DMS53 (cell line): ENCODE results near the gene SSC5D.
A peak's percentile ranks its signal among the peaks of the same experiment; 100 is the strongest.

Experiments used
- DNase-seq: peaks from one replicate; lab custom pipeline; 2025; lab: John Stamatoyannopoulos, UW

The SSC5D gene

GRCh38 chr19:55455576-55456235 is 32.5 kb upstream of the SSC5D start:
- no peak for DNase-seq

GRCh38 chr19:55456347-55456746 is 31.9 kb upstream of the SSC5D start:
- no peak for DNase-seq

- no peak for DNase-seq
Measured at GRCh38 chr19:55457683-55458457, 30.4 kb upstream of the SSC5D start.

- no peak for DNase-seq
Measured at GRCh38 chr19:55459551-55459949, 28.7 kb upstream of the SSC5D start.

- DNase-seq = peak; percentile 43
Measured at GRCh38 chr19:55459950-55460657, 28.1 kb upstream of the SSC5D start.

GRCh38 chr19:55460670-55461258 is 27.5 kb upstream of the SSC5D start:
- DNase-seq = peak; percentile 66

GRCh38 chr19:55461259-55461973 is 26.8 kb upstream of the SSC5D start, which contains the start of gene ISOC2:
Gene ISOC2 (minus strand): TSS chr19:55461642. CDS start chr19:55456486, 5,156 bp downstream.
- peak; percentile 100 for DNase-seq

GRCh38 chr19:55461974-55462626 is 26.1 kb upstream of the SSC5D start:
- DNase-seq = peak; percentile 63

- peak; percentile 28 for DNase-seq
Measured at GRCh38 chr19:55462722-55463121, 25.5 kb upstream of the SSC5D start.

- DNase-seq = peak; percentile 24
Measured at GRCh38 chr19:55463583-55464031, 24.6 kb upstream of the SSC5D start.

GRCh38 chr19:55464039-55464661 is 24.1 kb upstream of the SSC5D start:
- DNase-seq = no peak

GRCh38 chr19:55464662-55465054 is 23.6 kb upstream of the SSC5D start, which contains the start of gene C19orf85:
Gene C19orf85 (minus strand): TSS chr19:55464751. CDS start chr19:55464554, 197 bp downstream.
- DNase-seq = no peak

GRCh38 chr19:55465460-55466240 is 22.6 kb upstream of the SSC5D start:
- peak; percentile 27 for DNase-seq

GRCh38 chr19:55466241-55466614 is 22.0 kb upstream of the SSC5D start:
- DNase-seq = no peak

- DNase-seq = peak; percentile 65
Measured at GRCh38 chr19:55467236-55468053, 20.8 kb upstream of the SSC5D start.

GRCh38 chr19:55468054-55468393 is 20.2 kb upstream of the SSC5D start:
- DNase-seq = peak; percentile 65

GRCh38 chr19:55471266-55471665 is 17.0 kb upstream of the SSC5D start:
- DNase-seq = no peak

- peak; percentile 45 for DNase-seq
Measured at GRCh38 chr19:55472463-55472862, 15.8 kb upstream of the SSC5D start.
